HT-29 (cell line): ENCODE results near the gene GMDS. TPM values are rescaled to one million over a fixed set of nuclear protein-coding genes. Genes with fewer than 3 reads are reported as not detected.

Experiments used
- DNase-seq: peaks from one replicate; pipeline ENCODE4 v3.0.0-alpha.2; 2015; ENCODE audit warnings: low spot score
- total RNA-seq: library from RNA; depleted of rRNA; stranded (reverse); fragments of >200 nt; shearing (Covaris generic); gene quantifications from 2 replicates; pipeline ENCODE4 v1.2.3, GENCODE V29; 2014

GMDS gene
- total RNA-seq, 1 experiment from 2014 or later = 37.0 TPM

GRCh38 chr6:2178125-2178524, 67.3 kb downstream of the GMDS start:
- no peak for DNase-seq

GRCh38 chr6:2175825-2176224, 69.6 kb downstream of the GMDS start:
- no peak for DNase-seq

GRCh38 chr6:2173203-2173961, 72.0 kb downstream of the GMDS start:
- no peak for DNase-seq

GRCh38 chr6:2171728-2172127, 73.7 kb downstream of the GMDS start:
- DNase-seq = no peak

- no peak for DNase-seq
Observed at GRCh38 chr6:2168480-2168879, 76.9 kb downstream of the GMDS start.

GRCh38 chr6:2166717-2167116, 78.7 kb downstream of the GMDS start:
- DNase-seq = no peak

- DNase-seq = no peak
Observed at GRCh38 chr6:2165286-2165685, 80.1 kb downstream of the GMDS start.

GRCh38 chr6:2164481-2164880, 80.9 kb downstream of the GMDS start:
- no peak for DNase-seq

- no peak for DNase-seq
Observed at GRCh38 chr6:2162079-2162445, 83.3 kb downstream of the GMDS start.

- DNase-seq = peak; percentile 28
Observed at GRCh38 chr6:2158596-2159271, 86.7 kb downstream of the GMDS start.

- DNase-seq = no peak
Observed at GRCh38 chr6:2157441-2158127, 87.8 kb downstream of the GMDS start.

GRCh38 chr6:2155206-2155605, 90.2 kb downstream of the GMDS start:
- no peak for DNase-seq

- DNase-seq = no peak
Observed at GRCh38 chr6:2149361-2150006, 95.9 kb downstream of the GMDS start.

- DNase-seq = no peak
Observed at GRCh38 chr6:2148748-2149147, 96.7 kb downstream of the GMDS start.

GRCh38 chr6:2147766-2148448, 97.5 kb downstream of the GMDS start:
- DNase-seq = no peak

- no peak for DNase-seq
Observed at GRCh38 chr6:2147261-2147660, 98.1 kb downstream of the GMDS start.

GRCh38 chr6:2144210-2144609, 101.2 kb downstream of the GMDS start:
- no peak for DNase-seq

GRCh38 chr6:2141644-2142290, 103.6 kb downstream of the GMDS start:
- no peak for DNase-seq

GRCh38 chr6:2140438-2141128, 104.8 kb downstream of the GMDS start:
- DNase-seq = no peak

- DNase-seq = no peak
Observed at GRCh38 chr6:2135401-2135800, 110.0 kb downstream of the GMDS start.

GRCh38 chr6:2134554-2134953, 110.9 kb downstream of the GMDS start:
- DNase-seq = peak; percentile 12
